GM21515 (cell line): ENCODE results near the gene TRO.

ENCODE experiments used
- ATAC-seq: cut with Tn5 transposase; IDR thresholded peaks from one replicate; pipeline ENCODE4 v1.9.1; 2021; ENCODE audit not compliant: unreplicated experiment

TRO gene

GRCh38 chrX:54920610-54921426 lies at the start of gene TRO:
TRO (plus strand) TSS chrX:54920824; CDS start chrX:54922247, 1,423 bp downstream.
- peak; percentile 18 for ATAC-seq

GRCh38 chrX:54885740-54886139 lies 34.9 kb upstream of the TRO start:
- no peak for ATAC-seq

- ATAC-seq: no peak
Measured at GRCh38 chrX:54891573-54891972, 29.1 kb upstream of the TRO start.

DNA sequence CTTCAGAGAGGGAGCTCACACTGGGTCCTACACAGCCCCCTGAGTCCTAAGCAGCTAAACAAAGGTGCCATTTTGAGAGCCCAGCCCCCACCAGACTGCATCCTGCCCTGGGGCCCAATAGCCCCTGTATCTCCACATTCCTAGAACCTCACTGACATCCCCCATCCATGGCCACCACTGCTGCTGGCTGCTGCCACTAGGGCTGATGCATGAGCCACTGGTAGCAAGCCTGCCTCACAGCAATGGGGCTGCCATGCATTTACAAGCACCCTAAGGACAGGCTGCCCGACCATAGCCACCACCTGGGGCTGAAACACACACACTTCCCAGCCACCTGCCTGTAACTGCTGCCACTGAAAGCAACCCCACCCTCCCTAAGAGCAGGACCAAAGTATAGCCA lies 26.5 kb upstream of the TRO start:
- no peak for ATAC-seq

DNA sequence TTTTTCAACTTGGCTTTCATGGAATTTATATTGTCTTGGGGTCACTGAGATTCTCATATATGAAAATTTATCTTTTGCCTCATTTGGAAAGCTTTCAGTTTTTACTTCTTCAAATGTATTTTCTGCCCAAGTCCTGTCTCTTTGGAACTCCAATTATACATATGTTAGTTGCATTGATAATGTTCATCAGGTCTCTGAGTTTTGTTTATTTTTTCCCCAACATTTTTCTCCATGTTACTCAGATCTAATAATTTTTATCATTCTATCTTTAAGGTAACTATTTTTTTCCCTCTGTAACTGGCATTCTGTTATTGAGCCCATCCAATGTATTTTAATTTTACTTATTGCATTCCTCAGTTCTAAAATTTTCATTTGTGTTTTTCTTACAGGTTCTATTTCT lies 10.7 kb upstream of the TRO start:
- no peak for ATAC-seq

- ATAC-seq: peak; percentile 64
Measured at GRCh38 chrX:54921427-54922021, 900 bp downstream of the TRO start.

DNA sequence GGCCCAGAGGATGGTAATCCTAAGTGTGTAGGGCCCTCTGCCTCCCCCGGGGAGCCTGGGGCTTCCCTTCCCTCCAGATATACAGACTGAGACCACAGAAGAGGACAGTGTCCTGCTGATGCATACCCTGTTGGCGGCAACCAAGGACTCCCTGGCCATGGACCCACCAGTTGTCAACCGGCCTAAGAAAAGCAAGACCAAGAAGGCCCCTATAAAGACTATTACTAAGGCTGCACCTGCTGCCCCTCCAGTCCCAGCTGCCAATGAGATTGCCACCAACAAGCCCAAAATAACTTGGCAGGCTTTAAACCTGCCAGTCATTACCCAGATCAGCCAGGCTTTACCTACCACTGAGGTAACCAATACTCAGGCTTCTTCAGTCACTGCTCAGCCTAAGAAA lies 1.9 kb downstream of the TRO start:
- no peak for ATAC-seq

DNA sequence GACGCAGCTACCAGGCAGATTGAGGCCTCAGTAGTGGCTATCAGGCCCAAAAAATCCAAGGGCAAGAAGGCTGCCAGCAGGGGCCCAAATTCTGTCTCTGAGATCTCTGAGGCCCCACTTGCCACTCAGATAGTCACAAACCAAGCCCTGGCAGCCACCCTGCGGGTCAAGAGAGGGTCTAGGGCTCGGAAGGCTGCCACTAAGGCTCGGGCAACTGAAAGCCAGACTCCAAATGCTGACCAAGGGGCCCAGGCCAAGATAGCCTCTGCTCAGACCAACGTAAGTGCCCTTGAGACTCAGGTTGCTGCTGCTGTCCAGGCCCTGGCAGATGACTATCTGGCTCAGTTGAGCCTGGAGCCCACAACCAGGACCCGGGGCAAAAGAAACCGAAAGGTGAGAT lies 2.8 kb downstream of the TRO start:
- ATAC-seq: no peak

DNA sequence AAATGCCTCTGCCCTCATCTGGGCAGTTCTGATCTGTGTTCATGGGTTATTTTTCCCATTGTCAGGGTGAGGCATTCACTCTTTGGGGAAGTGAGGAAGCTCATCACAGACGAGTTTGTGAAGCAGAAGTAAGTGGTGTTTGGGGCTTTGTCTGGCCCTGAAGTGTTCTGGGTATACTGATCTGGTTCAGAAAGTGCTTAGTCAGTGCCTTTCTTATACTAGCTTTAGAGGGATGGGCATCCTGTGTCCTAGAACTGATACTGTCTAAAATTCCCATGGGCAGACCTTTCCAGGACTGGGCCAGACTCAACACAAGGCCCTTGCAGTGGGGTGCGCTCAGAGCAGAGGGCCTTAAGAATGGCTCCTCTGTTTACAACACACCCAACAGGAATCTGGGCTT lies 6.4 kb downstream of the TRO start:
- no peak for ATAC-seq

- ATAC-seq: no peak
Measured at GRCh38 chrX:54928876-54929275, 8.3 kb downstream of the TRO start.

DNA sequence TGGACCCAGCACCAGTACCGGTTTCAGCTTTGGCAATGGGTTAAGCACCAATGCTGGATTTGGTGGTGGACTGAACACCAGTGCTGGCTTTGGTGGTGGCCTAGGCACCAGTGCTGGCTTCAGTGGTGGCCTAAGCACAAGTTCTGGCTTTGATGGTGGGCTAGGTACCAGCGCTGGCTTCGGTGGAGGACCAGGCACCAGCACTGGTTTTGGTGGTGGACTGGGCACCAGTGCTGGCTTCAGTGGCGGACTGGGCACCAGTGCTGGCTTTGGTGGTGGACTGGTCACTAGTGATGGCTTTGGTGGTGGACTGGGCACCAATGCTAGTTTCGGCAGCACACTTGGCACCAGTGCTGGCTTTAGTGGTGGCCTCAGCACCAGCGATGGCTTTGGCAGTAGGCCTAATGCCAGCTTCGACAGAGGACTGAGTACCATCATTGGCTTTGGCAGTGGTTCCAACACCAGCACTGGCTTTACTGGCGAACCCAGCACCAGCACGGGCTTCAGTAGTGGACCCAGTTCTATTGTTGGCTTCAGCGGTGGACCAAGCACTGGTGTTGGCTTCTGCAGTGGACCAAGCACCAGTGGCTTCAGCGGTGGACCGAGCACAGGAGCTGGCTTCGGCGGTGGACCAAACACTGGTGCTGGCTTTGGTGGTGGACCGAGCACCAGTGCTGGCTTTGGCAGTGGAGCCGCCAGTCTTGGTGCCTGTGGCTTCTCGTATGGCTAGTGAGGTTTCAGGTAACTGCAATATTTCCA lies 9.8 kb downstream of the TRO start:
- no peak for ATAC-seq

GRCh38 chrX:54931107-54931506 lies 10.5 kb downstream of the TRO start:
- ATAC-seq: no peak

DNA sequence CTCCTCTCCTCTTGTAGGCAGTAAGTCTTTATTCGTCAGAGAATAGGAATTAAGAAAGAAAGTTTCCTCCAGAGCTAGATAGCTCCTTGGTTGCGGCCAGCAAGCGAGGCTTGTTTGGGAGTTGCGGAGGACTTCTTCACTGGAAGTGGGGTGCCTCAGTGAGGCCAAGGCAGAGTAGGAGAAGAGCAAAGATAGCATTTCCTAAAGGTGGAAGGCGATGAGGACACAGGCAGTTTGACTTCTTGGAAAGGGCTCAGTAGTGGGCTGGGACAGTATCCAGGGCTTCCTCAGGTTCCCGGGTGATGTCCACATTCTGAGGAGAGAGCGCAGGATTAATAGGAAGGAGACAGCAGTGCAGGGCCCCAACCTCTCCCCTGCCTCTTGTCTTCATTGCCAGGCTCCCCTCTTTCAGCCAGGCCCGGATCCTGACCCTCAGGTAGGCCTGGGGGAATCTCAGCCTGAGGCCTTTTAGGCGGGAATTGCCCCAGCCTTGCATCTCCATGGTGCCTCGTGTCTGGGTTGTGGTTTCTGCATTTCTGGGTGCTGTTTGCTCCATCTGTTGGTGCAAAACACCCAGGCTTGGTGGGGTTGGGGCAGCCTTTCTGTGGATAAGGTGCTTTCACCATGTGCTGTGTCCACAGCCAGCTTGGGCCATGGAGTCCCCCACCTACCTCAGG lies 12.7 kb downstream of the TRO start:
- ATAC-seq: no peak

DNA sequence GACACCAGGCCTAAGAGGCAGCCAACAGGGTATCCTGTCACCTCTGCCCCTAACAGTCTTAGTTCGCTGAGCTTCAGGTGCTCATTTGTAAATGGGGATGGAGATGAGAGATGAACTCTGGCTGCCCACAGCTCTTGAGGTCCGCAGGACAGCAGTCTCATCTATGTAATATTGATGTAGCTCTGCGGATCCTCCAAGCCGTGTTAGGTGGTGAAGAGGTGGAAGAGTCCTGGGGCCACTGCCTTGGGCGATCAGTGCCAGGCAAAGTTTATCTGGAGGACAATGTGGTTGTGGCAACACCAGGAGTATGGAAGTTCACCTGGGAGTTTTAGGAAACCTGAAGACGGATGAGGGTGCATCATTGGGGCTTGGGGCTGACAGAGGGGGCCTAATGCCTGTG lies 13.4 kb downstream of the TRO start:
- ATAC-seq: no peak

GRCh38 chrX:54934890-54935289 lies 14.3 kb downstream of the TRO start:
- no peak for ATAC-seq

GRCh38 chrX:54935306-54935705 lies 14.7 kb downstream of the TRO start:
- no peak for ATAC-seq

GRCh38 chrX:54937416-54937815 lies 16.8 kb downstream of the TRO start:
- ATAC-seq: no peak

GRCh38 chrX:54944816-54945215 lies 24.2 kb downstream of the TRO start:
- ATAC-seq: no peak

DNA sequence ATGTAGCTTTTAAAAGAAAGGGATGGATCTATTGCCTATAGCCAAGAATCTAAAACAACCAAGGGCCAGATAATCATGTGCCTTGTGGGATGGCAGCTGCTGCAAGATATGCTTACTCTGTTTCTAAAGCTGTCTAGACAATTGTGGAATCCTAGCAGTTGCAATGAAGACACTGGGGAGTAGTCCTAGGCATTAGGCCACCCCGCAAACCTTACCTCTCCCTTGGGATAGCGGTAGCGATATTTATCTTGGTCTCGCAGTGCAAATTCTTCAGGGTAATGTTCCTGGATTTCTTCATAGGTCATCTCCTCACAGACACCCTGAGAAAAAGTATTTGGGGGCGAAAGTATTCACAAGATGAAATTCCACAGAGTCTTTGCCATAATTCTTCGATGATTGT lies 24.6 kb downstream of the TRO start:
- no peak for ATAC-seq

- no peak for ATAC-seq
Measured at GRCh38 chrX:54950730-54951375, 30.2 kb downstream of the TRO start.

- no peak for ATAC-seq
Measured at GRCh38 chrX:54961750-54962149, 41.1 kb downstream of the TRO start.
